Pancreas (tissue), 10 donors: ENCODE data around the gene SLC23A1. TPM values are rescaled to one million over a fixed set of nuclear protein-coding genes. Genes with fewer than 3 reads are reported as not detected.

ENCODE experiments used
- ATAC-seq, 4 donors: fragments of 200-7000 bp; cut with Tn5 transposase; one replicate each; pipeline versions ENCODE4 v1.8.0 to v1.9.1; 2020; ENCODE audit warnings: mild to moderate bottlenecking in 4 of 4, moderate library complexity in 4 of 4
- DNase-seq, 6 donors: peaks; one replicate each; pipeline ENCODE4 v3.0.0-alpha.2; 2020
- FAIRE-seq: peaks from 2 replicates; lab custom pipeline; 2012; peaks lifted over from hg19 to GRCh38; lab: Jason Lieb, UNC
- H3K27ac ChIP-seq, 4 donors: fragments of 200-600 bp; sonication (generic); 1 replicate in 3 of 4; 2 replicates in 1 of 4; pipeline versions ENCODE4 v1.5.0 to v1.8.0; 2020
- H3K27me3 ChIP-seq, 4 donors: fragments of 200-600 bp; one replicate each; pipeline ENCODE4 v1.8.0; 2021
- H3K36me3 ChIP-seq, 3 donors: fragments of 200-600 bp; sonication (generic) in 1 of 3; one replicate each; pipeline versions ENCODE4 v1.5.0 to v1.8.0; 2020 to 2021
- H3K4me1 ChIP-seq, 3 donors: fragments of 200-600 bp; one replicate each; pipeline ENCODE4 v1.8.0; 2021
- H3K4me3 ChIP-seq, 4 donors: fragments of 200-600 bp; sonication (generic) in 2 of 4; one replicate each; pipeline versions ENCODE4 v1.5.0 to v1.8.0; 2020 to 2021
- H3K9me3 ChIP-seq, 4 donors: fragments of 200-600 bp; one replicate each; pipeline ENCODE4 v1.8.0; 2021
- WGBS, 2 donors: extraction: QIAGEN DNeasy Blood & Tissue Kit; methylation state at CpG; one replicate each; pipeline ENCODE4 v1.1.7; 2013; 5-methylcytosine and 5-hydroxymethylcytosine counted together
- intact Hi-C, 3 donors: fragments of 100-400 bp; cut with DNase I; formaldehyde crosslinking; loops; one replicate each; pipeline versions ENCODE4 v1.11.1 to v1.14.2; 2022
- polyA plus RNA-seq, 2 donors: library from polyadenylated mRNA; stranded (reverse); fragments of 200-250 nt; gene quantifications; one replicate each; pipeline ENCODE4 v1.2.3, GENCODE V29; 2013
- total RNA-seq, 6 donors: library from RNA; stranded (reverse); fragmentation: NEBNext Ultra II Directional in 4 of 6; extraction: Animal tissue kit (Norgen Biotek cat#: 25700) in 4 of 6; gene quantifications; one replicate each; pipeline versions ENCODE4 v1.2.1 to v1.2.4, GENCODE V29; 2021 to 2023
- TF ChIP-seq, protein P1 (sequence below), 4 donors: fragments of 200-600 bp; sonication (generic) in 3 of 4; IDR thresholded peaks; one replicate each; pipeline versions ENCODE4 v1.5.0 to v1.8.0; 2021; ENCODE audit warnings: antibody characterized with exemption in 4 of 4
- donor health status: healthy with polysubstance abuse.
- donor health status: DM: no; HTN: no; CAD: no; lungs with moderate emphysema.
- donor health status: DM: no; HTN: no; CAD: no.
- donor health status: control.
- donor health status: control.
- donor health status: Bipolar disorder and iron deficiency.
- donor health status: DM: yes; HTN: yes; CAD: no.
- donor health status: DM: no; HTN: no; CAD: no.
- donor health status: DM: no; HTN: no; CAD: no.
- donor health status: DM: yes; HTN: yes; CAD: no.

Gene SLC23A1
- total and polyA plus RNA-seq, 8 donors = 0.49 to 2.1 (median 1.3) TPM

DNA sequence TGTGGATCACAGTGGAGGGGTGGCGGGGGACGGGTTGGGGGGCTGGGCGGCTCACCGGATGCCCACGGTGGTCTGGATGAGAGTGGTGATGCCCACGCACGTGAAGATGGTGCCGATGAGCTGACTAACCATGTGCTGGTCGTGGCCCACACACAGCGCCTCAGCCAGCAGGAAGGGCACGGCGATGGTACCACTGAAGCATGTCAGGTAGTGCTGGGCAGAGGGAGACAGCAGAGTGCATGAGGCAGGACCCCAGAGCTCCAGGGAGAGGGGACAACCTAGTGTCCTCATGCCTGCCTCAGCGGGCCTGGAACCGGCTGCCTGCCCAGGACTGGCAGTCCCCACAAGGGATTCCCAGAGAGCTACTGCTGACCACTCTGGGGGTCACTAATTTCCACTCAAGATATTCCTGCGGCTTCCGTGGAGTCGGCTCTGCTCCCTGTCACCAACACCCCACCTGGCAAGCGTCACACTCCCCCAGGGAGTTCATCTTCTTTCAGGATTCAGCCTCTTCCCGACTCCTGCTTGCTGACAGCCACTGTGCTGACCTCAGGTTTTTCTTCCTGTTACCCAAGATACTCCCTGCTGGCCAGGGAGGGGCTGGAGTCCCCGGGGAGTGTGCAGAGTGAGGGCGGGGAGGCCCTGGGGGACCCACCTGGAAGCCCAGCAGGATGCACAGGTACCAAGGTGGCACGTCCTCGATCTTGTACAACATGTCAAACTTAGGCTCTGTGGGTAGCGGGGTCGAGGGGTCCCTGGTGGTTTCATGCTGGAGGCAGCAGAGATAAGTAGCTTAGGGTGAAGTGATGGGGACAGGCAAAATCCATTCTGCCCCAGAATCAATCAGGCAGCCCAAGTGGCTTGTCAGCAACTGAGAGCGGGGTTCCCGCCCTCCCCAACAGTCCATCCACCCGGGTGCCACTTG, 998 bp downstream of the SLC23A1 start:
- FAIRE-seq = no peak
- Histone ChIP-seq H3K4me1 (peaks cover 0 to 14% (median 2%) of the 10 kb centered on the region in 3 donors), H3K9me3 (no peaks in the 10 kb centered on the region), H3K27ac (peak overlapping the region in 1 of 4 donors; percentile 36), H3K27me3 (no peaks in the 10 kb centered on the region), H3K4me3 (no peak overlapping the region), H3K36me3 (no peaks in the 10 kb centered on the region)
- peak in 1 of 6 donors; percentile 58 for DNase-seq
- 82 to 87% methylated on average over 26 to 28 of the region's 28 CpGs for WGBS, 2 donors
- TF ChIP-seq, protein P1, sequence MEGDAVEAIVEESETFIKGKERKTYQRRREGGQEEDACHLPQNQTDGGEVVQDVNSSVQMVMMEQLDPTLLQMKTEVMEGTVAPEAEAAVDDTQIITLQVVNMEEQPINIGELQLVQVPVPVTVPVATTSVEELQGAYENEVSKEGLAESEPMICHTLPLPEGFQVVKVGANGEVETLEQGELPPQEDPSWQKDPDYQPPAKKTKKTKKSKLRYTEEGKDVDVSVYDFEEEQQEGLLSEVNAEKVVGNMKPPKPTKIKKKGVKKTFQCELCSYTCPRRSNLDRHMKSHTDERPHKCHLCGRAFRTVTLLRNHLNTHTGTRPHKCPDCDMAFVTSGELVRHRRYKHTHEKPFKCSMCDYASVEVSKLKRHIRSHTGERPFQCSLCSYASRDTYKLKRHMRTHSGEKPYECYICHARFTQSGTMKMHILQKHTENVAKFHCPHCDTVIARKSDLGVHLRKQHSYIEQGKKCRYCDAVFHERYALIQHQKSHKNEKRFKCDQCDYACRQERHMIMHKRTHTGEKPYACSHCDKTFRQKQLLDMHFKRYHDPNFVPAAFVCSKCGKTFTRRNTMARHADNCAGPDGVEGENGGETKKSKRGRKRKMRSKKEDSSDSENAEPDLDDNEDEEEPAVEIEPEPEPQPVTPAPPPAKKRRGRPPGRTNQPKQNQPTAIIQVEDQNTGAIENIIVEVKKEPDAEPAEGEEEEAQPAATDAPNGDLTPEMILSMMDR (IDR thresholded peaks at IDR 0.05) = no peak
- no peak for ATAC-seq
- intact Hi-C loops = no loop called here

DNA sequence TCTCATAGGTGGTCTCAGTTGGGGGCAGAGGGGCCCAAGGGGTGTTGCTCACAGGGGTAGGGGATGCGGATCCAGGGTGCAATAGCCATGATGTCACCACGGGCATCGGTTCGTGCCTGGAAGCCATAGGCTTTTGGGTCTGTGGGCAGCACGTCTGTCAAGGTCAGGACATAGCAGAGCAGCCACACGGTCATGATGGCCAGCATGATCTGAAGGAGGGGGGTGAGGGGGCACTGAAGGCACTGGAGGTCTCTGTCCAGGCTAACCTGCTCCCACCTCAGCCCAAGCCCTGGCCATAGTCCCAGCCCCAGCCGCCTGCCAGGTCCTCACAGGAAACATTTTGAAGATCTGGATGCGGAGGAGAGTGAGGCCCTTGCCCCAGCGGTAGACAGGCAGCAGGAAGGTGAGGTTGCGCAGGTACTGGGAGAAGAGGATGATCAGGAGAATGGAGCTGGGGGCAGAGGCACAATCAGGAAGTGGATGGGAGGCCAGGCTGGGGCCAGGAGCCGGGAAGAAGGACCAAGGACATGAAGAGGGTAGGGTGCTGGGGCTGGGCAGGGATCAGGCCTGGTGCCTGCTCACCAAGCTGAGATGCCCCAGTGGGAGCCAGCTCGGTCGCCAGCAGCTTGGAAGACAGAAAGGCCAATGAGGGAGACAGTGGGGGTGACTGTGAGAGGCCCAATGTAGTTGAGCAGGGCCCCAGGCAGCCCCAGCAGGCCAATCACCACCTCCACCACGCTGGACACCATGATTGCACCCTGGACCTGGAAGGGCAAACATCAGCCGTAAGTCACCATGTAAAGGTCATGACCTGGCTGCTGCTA, 3.3 kb downstream of the SLC23A1 start:
- peaks cover 0 to 14% (median 2%) of the 10 kb centered on the region in 3 donors for H3K4me1 ChIP-seq
- H3K27me3 ChIP-seq = no peaks in the 10 kb centered on the region
- peak in 1 of 6 donors; percentile 49 for DNase-seq
- no peak for ATAC-seq
- H3K4me3 ChIP-seq = no peak overlapping the region
- H3K9me3 ChIP-seq = no peaks in the 10 kb centered on the region
- H3K36me3 ChIP-seq = no peaks in the 10 kb centered on the region
- no peak overlapping the region for H3K27ac ChIP-seq
- FAIRE-seq = no peak
- intact Hi-C loops = no loop called here
- TF ChIP-seq, protein P1 (IDR thresholded peaks at IDR 0.05) = no peak
- WGBS, 2 donors = 80 to 85% methylated on average over 15 of the region's 15 CpGs

DNA sequence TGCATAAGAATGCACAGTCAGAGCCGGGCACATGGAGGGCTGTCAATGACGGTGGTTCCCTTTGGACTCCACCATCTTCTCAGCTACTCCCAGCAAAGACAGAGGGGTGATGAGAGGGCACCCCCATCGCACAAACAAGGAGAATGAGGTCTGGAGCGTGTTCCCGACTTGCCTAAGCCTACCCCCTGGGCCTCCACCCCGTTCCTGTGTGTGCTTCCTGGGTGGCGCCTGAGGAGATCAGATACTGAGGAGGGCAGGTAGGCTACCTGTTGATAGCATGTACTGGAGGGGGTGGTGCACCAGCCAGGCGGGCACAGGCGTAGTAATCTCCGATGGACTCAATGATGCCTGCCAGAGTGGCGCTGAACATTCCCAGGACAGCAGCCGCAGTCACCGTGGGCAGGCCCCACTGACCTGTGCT, 4.1 kb downstream of the SLC23A1 start:
- DNase-seq (peak in 1 of 6 donors; percentile 42), FAIRE-seq (no peak), ATAC-seq (no peak)
- Histone ChIP-seq H3K9me3 (no peaks in the 10 kb centered on the region), H3K4me3 (no peak overlapping the region), H3K27me3 (no peaks in the 10 kb centered on the region), H3K4me1 (peaks cover 0 to 7% (median 0%) of the 10 kb centered on the region in 3 donors), H3K27ac (no peak overlapping the region), H3K36me3 (no peaks in the 10 kb centered on the region)
- intact Hi-C loops = no loop called here
- 78 to 84% methylated on average over 13 of the region's 13 CpGs for WGBS, 2 donors
- TF ChIP-seq, protein P1 (IDR thresholded peaks at IDR 0.05) = no peak

DNA sequence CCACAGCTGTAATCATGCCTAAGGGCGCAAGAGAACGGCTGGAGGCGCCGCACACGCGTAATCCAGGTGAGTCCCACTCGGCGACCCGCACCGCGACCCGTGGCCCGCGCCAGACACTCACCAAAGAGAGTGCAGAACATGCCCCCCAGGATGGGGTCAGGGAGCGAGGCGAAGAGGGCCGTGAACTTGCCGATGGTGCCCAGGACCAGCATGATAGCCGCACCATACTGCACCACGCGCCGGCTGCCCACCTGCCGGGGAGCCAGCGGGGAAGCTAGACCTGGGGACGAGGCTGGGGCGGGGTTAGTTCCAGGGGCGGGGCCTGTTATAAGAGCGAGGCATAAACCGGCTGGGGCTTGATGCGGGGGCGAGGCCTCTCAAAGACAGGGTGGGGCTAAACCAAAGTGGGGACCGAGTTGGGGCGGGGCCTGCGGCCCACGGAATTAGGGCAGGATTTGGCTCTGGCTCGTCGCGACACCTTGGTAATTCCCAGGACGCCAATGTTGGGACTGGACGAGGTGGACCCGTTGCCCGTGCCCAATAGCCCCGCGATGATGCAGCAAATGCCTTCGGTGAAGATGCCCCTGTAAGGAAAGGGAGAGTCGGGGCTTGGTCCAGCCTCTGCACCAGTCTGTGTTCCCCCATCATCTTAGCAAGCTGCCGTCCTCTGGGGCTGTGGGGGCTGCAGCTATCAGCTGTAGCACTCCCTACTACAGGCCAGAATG, 4.8 kb downstream of the SLC23A1 start:
- peak in 1 of 6 donors; percentile 41 for DNase-seq
- TF ChIP-seq, protein P1 (IDR thresholded peaks at IDR 0.05) = no peak
- 79 to 80% methylated on average over 46 to 47 of the region's 47 CpGs for WGBS, 2 donors

More for the DNA sequence above, 4.8 kb downstream of the SLC23A1 start:
- Histone ChIP-seq H3K4me3 (no peak overlapping the region), H3K9me3 (no peaks in the 10 kb centered on the region), H3K4me1 (peaks cover 0 to under 1% (median 0%) of the 10 kb centered on the region in 3 donors), H3K36me3 (no peaks in the 10 kb centered on the region), H3K27me3 (no peaks in the 10 kb centered on the region), H3K27ac (no peak overlapping the region)
- ATAC-seq (no peak), FAIRE-seq (no peak)
- intact Hi-C loops = no loop called here
